Measurements from ENCODE around the gene ZNF732. TPM values are rescaled to one million over a fixed set of nuclear protein-coding genes. Genes with fewer than 3 reads are reported as not detected.

The ZNF732 gene
- total RNA-seq, result 0.32 and 0.65 TPM in 2 replicates

DNA sequence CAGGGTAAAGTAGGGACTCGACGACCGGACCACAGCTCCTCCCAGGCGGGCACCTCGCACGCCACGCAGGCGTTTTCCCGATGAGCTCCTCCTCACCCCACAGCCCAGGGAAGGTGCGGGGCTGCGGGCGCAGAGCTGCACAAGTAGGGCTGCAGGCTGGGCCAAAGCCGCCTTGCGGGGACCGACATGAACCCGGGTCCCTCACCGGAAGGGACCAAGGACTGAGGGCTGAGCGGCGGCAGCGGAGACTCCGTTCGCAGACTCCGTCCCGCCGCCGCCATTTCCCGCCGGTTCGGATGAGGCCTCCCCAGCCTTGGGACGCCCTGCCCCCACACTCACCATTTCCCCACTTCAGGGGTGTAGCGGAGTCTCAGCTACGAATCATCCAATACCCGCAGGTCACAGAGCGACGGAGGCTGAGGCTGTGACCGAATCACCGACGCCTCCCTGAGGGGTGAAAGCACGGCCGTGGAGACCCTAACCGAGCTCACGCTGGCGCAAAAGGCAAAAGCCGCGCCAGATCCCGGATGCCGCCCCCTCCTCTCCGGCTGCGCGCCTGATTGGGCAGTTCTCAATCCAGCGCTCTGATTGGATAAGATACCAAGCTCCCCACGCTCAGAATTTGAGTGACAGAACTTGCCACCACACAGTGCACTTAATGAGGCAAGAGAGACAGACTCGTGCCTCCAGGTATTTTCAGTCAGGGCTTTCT is at the start of gene ZNF732:
ZNF732 (minus strand) TSS at position 506 of the 712 bp plus-strand sequence; CDS start at position 342, 164 bp downstream.

DNA sequence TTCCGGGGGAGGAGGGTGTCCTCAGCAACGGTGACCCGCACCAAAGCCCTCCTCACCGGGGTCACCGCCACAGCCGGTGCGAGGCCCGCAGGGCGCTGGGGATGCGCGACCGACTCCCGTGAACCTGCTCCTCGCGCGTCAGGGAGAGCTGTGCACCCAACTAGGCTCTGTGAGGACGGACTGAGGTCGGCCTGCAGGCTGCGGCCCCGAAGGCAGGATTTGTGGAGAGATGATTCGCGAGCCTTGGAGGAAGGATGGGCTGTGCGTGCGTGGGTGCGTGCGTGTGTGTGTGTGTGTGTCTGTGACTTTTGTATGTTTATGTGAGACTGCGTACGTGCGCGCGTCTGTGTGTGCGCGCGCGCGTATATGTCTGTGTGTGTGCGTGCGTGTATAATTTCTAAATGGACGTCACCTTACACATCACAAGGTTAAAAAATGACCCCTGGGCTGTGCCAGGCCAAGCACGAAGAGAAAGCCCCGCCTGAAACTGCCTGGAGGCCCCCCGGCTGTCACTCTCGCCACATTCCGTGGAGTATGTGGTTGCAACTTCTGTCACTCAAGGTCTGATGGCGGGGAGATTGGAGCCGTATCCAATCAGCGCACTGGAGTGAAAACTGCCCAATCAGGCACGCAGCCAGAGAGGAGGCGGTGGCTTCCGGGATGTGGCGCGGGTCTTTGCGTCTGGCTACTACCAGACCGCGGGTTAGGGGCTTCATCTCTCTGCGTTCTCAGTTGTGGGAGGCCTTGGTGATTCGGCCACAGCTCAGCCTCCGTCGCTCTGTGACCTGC is 32.1 kb upstream of the ZNF732 start, which contains the start of gene ZNF141:
ZNF141 (plus strand) TSS at position 672 of the 789 bp plus-strand sequence. CDS start 170 bp downstream, outside the sequence.

Other genes with a start within 250 kb of the ZNF732 start
- 2.8 and 5.9 TPM in 2 replicates for gene ZNF718, start 181.0 kb downstream of the ZNF732 start, total RNA-seq
- gene ZNF141, start 32.3 kb upstream of the ZNF732 start, total RNA-seq, result 3.0 and 8.5 TPM in 2 replicates
- 11.0 and 13.3 TPM in 2 replicates for gene ZNF721, start 193.7 kb upstream of the ZNF732 start, total RNA-seq
- gene PIGG, start 193.7 kb upstream of the ZNF732 start, total RNA-seq, result 25.5 and 32.9 TPM in 2 replicates